ENCODE results near the gene SNX25. TPM values are rescaled to one million over a fixed set of nuclear protein-coding genes. Genes with fewer than 3 reads are reported as not detected.
"Not testable (repeated sequence)": the region's sequence is repeated elsewhere in the genome, so short reads cannot be mapped to it uniquely, and the experiment has no call there.

The SNX25 gene
- polyA plus RNA-seq, 1 donor (not counting 4 experiments of a cell fraction or from before 2014, with no cell fraction given) = 5.0 TPM

GRCh38 chr4:185323606-185324005, 114.2 kb downstream of the SNX25 start:
- TF ChIP-seq CTCF (optimal IDR thresholded peaks at IDR 0.05 in 1 of 3, IDR thresholded peaks at IDR 0.05 in 1 of 3, conservative IDR thresholded peaks at IDR 0.05 in 1 of 3; ENCODE audit: extremely low read depth in 1 of 3, insufficient read depth in 2 of 3, low read length in 3 of 3) (no peak), EZH2 (IDR thresholded peaks at IDR 0.05; ENCODE audit: low read length) (no peak)
- no peak overlapping the region for H2AFZ ChIP-seq (ENCODE audit: control insufficient read depth, low read length)
- H3K4me3 ChIP-seq (ENCODE audit: control insufficient read depth in 2 of 3, extremely low read depth in 1 of 3, insufficient read depth in 2 of 3, low read depth in 1 of 3, low read length in 3 of 3) = no peak overlapping the region
- no peaks in the 10 kb centered on the region for H3K9me3 ChIP-seq (ENCODE audit: control insufficient read depth, low read depth, low read length)
- FAIRE-seq (no peak), DNase-seq (ENCODE audit: low read depth, low spot score) (no peak)
- no peaks in the 10 kb centered on the region for H3K9me1 ChIP-seq (ENCODE audit: control insufficient read depth, extremely low read depth, insufficient read depth, low read length)
- H3K79me2 ChIP-seq (ENCODE audit: control insufficient read depth, insufficient read depth, low read length) = no peaks in the 10 kb centered on the region
- no peak overlapping the region for H3K27ac ChIP-seq (ENCODE audit: control insufficient read depth, insufficient read depth, low read length)
- no peaks in the 10 kb centered on the region for H3K36me3 ChIP-seq (ENCODE audit: control insufficient read depth in 2 of 2, extremely low read depth in 1 of 2, insufficient read depth in 2 of 2, low read length in 2 of 2)
- no peak overlapping the region for H3K4me2 ChIP-seq (ENCODE audit: control insufficient read depth, extremely low read depth, insufficient read depth, low read depth, low read length)
- no peaks in the 10 kb centered on the region for H4K20me1 ChIP-seq (ENCODE audit: control insufficient read depth, extremely low read depth, insufficient read depth, low read length)
- dilution Hi-C loops (cut with MboI; ENCODE audit: extremely low pct_ligation_motif_present, low sequenced_read_pairs) = no loop called here
- H3K9ac ChIP-seq (ENCODE audit: control insufficient read depth, extremely low read depth, insufficient read depth, low read length) = no peak overlapping the region
- no peaks in the 10 kb centered on the region for H3K27me3 ChIP-seq (ENCODE audit: control insufficient read depth, extremely low read depth, insufficient read depth, low read length)
- peaks cover 2% of the 10 kb centered on the region for H3K4me1 ChIP-seq (ENCODE audit: control insufficient read depth, extremely low read depth, insufficient read depth, low read length)

GRCh38 chr4:185324361-185324760, 115.0 kb downstream of the SNX25 start:
- H3K4me1 ChIP-seq (ENCODE audit: control insufficient read depth, extremely low read depth, insufficient read depth, low read length); DNase-seq (ENCODE audit: low read depth, low spot score); H4K20me1 ChIP-seq (ENCODE audit: control insufficient read depth, extremely low read depth, insufficient read depth, low read length); H3K27ac ChIP-seq (ENCODE audit: control insufficient read depth, insufficient read depth, low read length); H3K36me3 ChIP-seq (ENCODE audit: control insufficient read depth in 2 of 2, extremely low read depth in 1 of 2, insufficient read depth in 2 of 2, low read length in 2 of 2); H3K79me2 ChIP-seq (ENCODE audit: control insufficient read depth, insufficient read depth, low read length); H2AFZ ChIP-seq (ENCODE audit: control insufficient read depth, low read length); FAIRE-seq; H3K4me2 ChIP-seq (ENCODE audit: control insufficient read depth, extremely low read depth, insufficient read depth, low read depth, low read length); H3K27me3 ChIP-seq (ENCODE audit: control insufficient read depth, extremely low read depth, insufficient read depth, low read length); dilution Hi-C loops (cut with MboI; ENCODE audit: extremely low pct_ligation_motif_present, low sequenced_read_pairs); H3K9me3 ChIP-seq (ENCODE audit: control insufficient read depth, low read depth, low read length); H3K9me1 ChIP-seq (ENCODE audit: control insufficient read depth, extremely low read depth, insufficient read depth, low read length); H3K9ac ChIP-seq (ENCODE audit: control insufficient read depth, extremely low read depth, insufficient read depth, low read length); H3K4me3 ChIP-seq (ENCODE audit: control insufficient read depth in 2 of 3, extremely low read depth in 1 of 3, insufficient read depth in 2 of 3, low read depth in 1 of 3, low read length in 3 of 3): not testable (repeated sequence)

GRCh38 chr4:185325721-185326120, 116.3 kb downstream of the SNX25 start:
- H3K27ac ChIP-seq (ENCODE audit: control insufficient read depth, insufficient read depth, low read length); H2AFZ ChIP-seq (ENCODE audit: control insufficient read depth, low read length); H3K9me3 ChIP-seq (ENCODE audit: control insufficient read depth, low read depth, low read length); dilution Hi-C loops (cut with MboI; ENCODE audit: extremely low pct_ligation_motif_present, low sequenced_read_pairs); H3K4me3 ChIP-seq (ENCODE audit: control insufficient read depth in 2 of 3, extremely low read depth in 1 of 3, insufficient read depth in 2 of 3, low read depth in 1 of 3, low read length in 3 of 3); H3K9ac ChIP-seq (ENCODE audit: control insufficient read depth, extremely low read depth, insufficient read depth, low read length); H3K4me1 ChIP-seq (ENCODE audit: control insufficient read depth, extremely low read depth, insufficient read depth, low read length); H3K36me3 ChIP-seq (ENCODE audit: control insufficient read depth in 2 of 2, extremely low read depth in 1 of 2, insufficient read depth in 2 of 2, low read length in 2 of 2); H3K27me3 ChIP-seq (ENCODE audit: control insufficient read depth, extremely low read depth, insufficient read depth, low read length); H3K9me1 ChIP-seq (ENCODE audit: control insufficient read depth, extremely low read depth, insufficient read depth, low read length); H4K20me1 ChIP-seq (ENCODE audit: control insufficient read depth, extremely low read depth, insufficient read depth, low read length); DNase-seq (ENCODE audit: low read depth, low spot score); H3K4me2 ChIP-seq (ENCODE audit: control insufficient read depth, extremely low read depth, insufficient read depth, low read depth, low read length); FAIRE-seq; H3K79me2 ChIP-seq (ENCODE audit: control insufficient read depth, insufficient read depth, low read length): not testable (repeated sequence)
